DLD1 (cell line): ENCODE data around the gene DST.
"Not testable (repeated sequence)": the region's sequence is repeated elsewhere in the genome, so short reads cannot be mapped to it uniquely, and the experiment has no call there.

ENCODE experiments used
- in situ Hi-C: cut with HindIII; loops from 2 replicates; pipeline ENCODE4 v1.10.0; 2017; ENCODE audit warnings: low sequenced_read_pairs

The DST gene

GRCh38 chr6:56575736-56576135, 67.0 kb downstream of the DST start:
- in situ Hi-C loops, result no loop called here

GRCh38 chr6:56574292-56574691, 68.4 kb downstream of the DST start:
- in situ Hi-C loops, result no loop called here

GRCh38 chr6:56573624-56574023, 69.1 kb downstream of the DST start:
- in situ Hi-C loops, result no loop called here

GRCh38 chr6:56572788-56573471, 69.8 kb downstream of the DST start:
- in situ Hi-C loops, result no loop called here

GRCh38 chr6:56571605-56572004, 71.1 kb downstream of the DST start:
- in situ Hi-C loops, result no loop called here

- in situ Hi-C loops, result no loop called here
Measured at GRCh38 chr6:56570413-56571359, 72.0 kb downstream of the DST start.

- in situ Hi-C loops, result no loop called here
Measured at GRCh38 chr6:56567501-56567900, 75.2 kb downstream of the DST start.

GRCh38 chr6:56562730-56563129, 80.0 kb downstream of the DST start:
- in situ Hi-C loops, result not testable (repeated sequence)

GRCh38 chr6:56556751-56557540, 85.7 kb downstream of the DST start:
- in situ Hi-C loops, result no loop called here

GRCh38 chr6:56555438-56555872, 87.2 kb downstream of the DST start:
- in situ Hi-C loops, result no loop called here

GRCh38 chr6:56552187-56553130, 90.2 kb downstream of the DST start:
- in situ Hi-C loops, result no loop called here

GRCh38 chr6:56551409-56552120, 91.1 kb downstream of the DST start:
- in situ Hi-C loops, result no loop called here

- in situ Hi-C loops, result no loop called here
Measured at GRCh38 chr6:56550301-56550700, 92.4 kb downstream of the DST start.

- in situ Hi-C loops, result no loop called here
Measured at GRCh38 chr6:56549014-56549413, 93.7 kb downstream of the DST start.

GRCh38 chr6:56547687-56548086, 95.0 kb downstream of the DST start:
- in situ Hi-C loops, result no loop called here

GRCh38 chr6:56542364-56543331, 100.0 kb downstream of the DST start:
- in situ Hi-C loops, result no loop called here

GRCh38 chr6:56541741-56542360, 100.8 kb downstream of the DST start:
- in situ Hi-C loops, result no loop called here

- in situ Hi-C loops, result no loop called here
Measured at GRCh38 chr6:56541030-56541600, 101.6 kb downstream of the DST start.
